ENCODE data around the gene PRPF6. TPM values are rescaled to one million over a fixed set of nuclear protein-coding genes. Genes with fewer than 3 reads are reported as not detected.
"Not testable (repeated sequence)": the region's sequence is repeated elsewhere in the genome, so short reads cannot be mapped to it uniquely, and the experiment has no call there.

The PRPF6 gene
- total and polyA plus RNA-seq, 2 experiments from 2014 or later: 47.1 to 54.8 TPM

DNA sequence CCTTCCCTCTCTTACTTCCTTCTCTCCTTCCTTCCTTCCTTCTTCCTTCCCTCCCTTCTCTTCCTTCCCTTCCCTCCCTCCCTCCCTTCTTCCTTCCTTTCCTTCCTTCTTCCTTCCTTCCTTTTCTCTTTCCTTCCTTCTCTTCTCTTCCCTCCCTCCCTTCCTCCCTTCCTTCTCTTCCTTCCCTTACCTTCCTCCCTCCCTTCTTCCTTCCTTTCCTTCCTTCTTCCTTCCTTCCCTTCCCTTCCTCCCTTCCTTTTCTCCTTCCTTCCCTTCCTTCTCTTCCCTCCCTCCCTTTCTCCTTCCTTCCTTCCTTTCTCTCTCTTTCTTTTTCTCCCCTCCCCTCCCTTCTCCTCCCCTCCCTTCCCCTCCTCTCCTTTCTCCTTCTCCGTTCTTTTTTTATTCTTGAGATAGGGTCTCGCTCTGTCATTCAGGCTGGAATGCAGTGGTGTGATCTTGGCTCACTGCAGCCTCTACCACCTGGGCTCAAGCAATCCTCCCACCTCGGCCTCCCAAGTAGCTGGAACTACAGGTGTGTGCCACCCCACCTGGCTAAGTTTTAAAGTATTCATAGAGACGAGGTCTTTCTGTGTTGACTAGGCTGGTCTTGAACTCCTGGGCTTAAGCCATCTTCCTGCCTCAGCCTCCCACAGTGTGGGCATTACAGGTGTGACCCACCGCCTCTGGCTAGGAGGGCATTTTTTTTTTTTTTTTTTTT lies 10.1 kb upstream of the PRPF6 start:
- H3K4me2 ChIP-seq (ENCODE audit: unreplicated experiment): no peak overlapping the region
- TF ChIP-seq EZH2phosphoT487 (IDR thresholded peaks at IDR 0.05; ENCODE audit: insufficient read depth, low read depth) (no peak), EZH2 (IDR thresholded peaks at IDR 0.05; ENCODE audit: insufficient read depth, poor library complexity, severe bottlenecking) (no peak)
- in situ Hi-C loops (cut with MboI): no loop called here

DNA sequence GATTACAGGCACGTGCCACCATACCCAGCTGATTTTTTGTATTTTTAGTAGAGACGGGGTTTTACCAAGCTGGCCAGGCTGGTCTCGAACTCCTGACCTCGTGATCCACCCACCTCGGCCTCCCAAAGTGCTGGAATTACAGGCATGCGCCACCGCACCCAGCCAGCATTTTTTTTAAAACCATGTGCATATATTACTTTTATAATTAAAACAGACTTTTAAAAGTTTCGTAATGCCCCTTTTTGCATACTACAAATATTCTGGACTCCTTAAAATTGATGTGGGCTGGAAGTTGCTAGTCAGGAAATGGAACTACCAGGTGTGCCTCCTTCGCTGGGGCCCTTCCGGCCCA lies 9.0 kb upstream of the PRPF6 start:
- H3K9ac ChIP-seq; H3K4me3 ChIP-seq; H3K27me3 ChIP-seq (replicated peaks; ENCODE audit: insufficient read depth); DNase-seq; H4K20me1 ChIP-seq (ENCODE audit: insufficient read depth); H3K4me1 ChIP-seq (ENCODE audit: insufficient read depth); H3K27ac ChIP-seq; H3K36me3 ChIP-seq (ENCODE audit: low read depth); H3K9me2 ChIP-seq (ENCODE audit: insufficient read depth); H2AFZ ChIP-seq; H3K4me2 ChIP-seq (ENCODE audit: unreplicated experiment); in situ Hi-C loops (cut with MboI); H3F3A ChIP-seq (ENCODE audit: insufficient read depth); H3K9me3 ChIP-seq (ENCODE audit: low read depth): not testable (repeated sequence)
- H3K79me2 ChIP-seq (ENCODE audit: insufficient read depth): peaks cover 14% of the 10 kb centered on the region
- 80 to 85% methylated on average over 10 of the region's 10 CpGs for WGBS, 2 experiments (ENCODE audit: low coverage in 1 of 2, low lambda C conversion rate in 2 of 2, missing lambda C conversion rate in 2 of 2)

More for the DNA sequence above, 10.1 kb upstream of the PRPF6 start:
- Histone ChIP-seq H3K27ac (no peak overlapping the region), H4K20me1 (ENCODE audit: insufficient read depth) (no peaks in the 10 kb centered on the region), H3K36me3 (ENCODE audit: low read depth) (no peaks in the 10 kb centered on the region), H2AFZ (no peak overlapping the region), H3K9ac (no peak overlapping the region), H3K27me3 (replicated peaks; ENCODE audit: insufficient read depth) (no peaks in the 10 kb centered on the region), H3F3A (ENCODE audit: insufficient read depth) (peaks cover 8% of the 10 kb centered on the region), H3K79me2 (ENCODE audit: insufficient read depth) (peaks cover 14% of the 10 kb centered on the region), H3K4me3 (no peak overlapping the region), H3K4me1 (ENCODE audit: insufficient read depth) (peaks cover 5% of the 10 kb centered on the region), H3K9me3 (ENCODE audit: low read depth) (no peaks in the 10 kb centered on the region), H3K9me2 (ENCODE audit: insufficient read depth) (no peaks in the 10 kb centered on the region)
- WGBS, 2 experiments (ENCODE audit: low coverage in 1 of 2, low lambda C conversion rate in 2 of 2, missing lambda C conversion rate in 2 of 2): 79 to 84% methylated on average over 5 of the region's 5 CpGs
- DNase-seq: no peak

DNA sequence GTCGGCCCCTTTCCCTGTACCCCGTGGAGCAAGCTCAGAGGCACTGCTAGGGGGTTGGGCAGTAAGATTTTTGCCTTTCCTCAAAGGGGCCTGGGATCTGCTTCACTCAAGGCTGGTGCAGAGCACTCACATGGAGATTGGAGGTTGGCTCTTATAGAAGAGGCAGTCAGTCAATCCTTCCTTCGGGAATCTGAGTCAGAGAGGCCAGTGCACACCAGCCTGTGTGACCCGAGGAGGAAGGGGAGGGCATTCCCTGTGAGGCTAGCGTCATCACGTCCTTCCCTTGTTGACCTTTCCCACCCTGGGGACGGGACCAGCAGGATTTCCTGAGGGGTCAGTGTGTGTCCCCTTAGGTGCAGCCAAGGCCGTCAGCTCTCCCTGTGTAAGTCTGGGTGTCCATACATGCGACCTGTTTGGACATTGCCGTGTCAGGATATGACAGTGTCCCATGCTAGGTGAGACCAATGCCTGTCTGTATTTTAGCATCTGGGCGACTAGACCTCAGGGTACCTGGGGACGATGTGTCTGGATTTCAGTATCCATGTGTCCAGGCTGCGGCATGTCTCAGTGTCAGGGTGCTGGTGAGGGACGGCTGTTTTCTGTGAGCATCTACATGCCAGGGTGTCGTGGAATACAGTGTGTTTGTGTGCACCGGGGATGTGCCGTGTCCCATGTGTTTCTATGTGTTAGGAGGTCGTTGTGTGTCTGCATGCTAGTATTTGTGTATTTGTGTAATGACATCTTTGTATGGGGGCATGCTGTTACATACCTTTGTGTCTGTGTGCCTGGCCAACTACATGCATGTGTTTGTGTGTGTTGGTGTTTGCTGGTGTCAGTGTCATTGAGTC lies 8.4 kb upstream of the PRPF6 start:
- H3K36me3 ChIP-seq (ENCODE audit: low read depth): no peaks in the 10 kb centered on the region
- peaks cover 14% of the 10 kb centered on the region for H3K79me2 ChIP-seq (ENCODE audit: insufficient read depth)
- WGBS, 2 experiments (ENCODE audit: low coverage in 1 of 2, low lambda C conversion rate in 2 of 2, missing lambda C conversion rate in 2 of 2): 78 to 79% methylated on average over 18 of the region's 18 CpGs
- H3K9me2 ChIP-seq (ENCODE audit: insufficient read depth): no peaks in the 10 kb centered on the region
- peaks cover 8% of the 10 kb centered on the region for H3F3A ChIP-seq (ENCODE audit: insufficient read depth)
- peaks cover 5% of the 10 kb centered on the region for H3K4me1 ChIP-seq (ENCODE audit: insufficient read depth)
- no peaks in the 10 kb centered on the region for H3K27me3 ChIP-seq (replicated peaks; ENCODE audit: insufficient read depth)
- H3K9ac ChIP-seq: no peak overlapping the region
- no peak for TF ChIP-seq EZH2phosphoT487 (IDR thresholded peaks at IDR 0.05; ENCODE audit: insufficient read depth, low read depth)
- no peak for TF ChIP-seq EZH2 (IDR thresholded peaks at IDR 0.05; ENCODE audit: insufficient read depth, poor library complexity, severe bottlenecking)
- no peak overlapping the region for H3K4me2 ChIP-seq (ENCODE audit: unreplicated experiment)
- no peak overlapping the region for H3K27ac ChIP-seq
- H4K20me1 ChIP-seq (ENCODE audit: insufficient read depth): no peaks in the 10 kb centered on the region
- H3K4me3 ChIP-seq: no peak overlapping the region
- H3K9me3 ChIP-seq (ENCODE audit: low read depth): no peaks in the 10 kb centered on the region
- no peak for DNase-seq
- no peak overlapping the region for H2AFZ ChIP-seq
- in situ Hi-C loops (cut with MboI): no loop called here

DNA sequence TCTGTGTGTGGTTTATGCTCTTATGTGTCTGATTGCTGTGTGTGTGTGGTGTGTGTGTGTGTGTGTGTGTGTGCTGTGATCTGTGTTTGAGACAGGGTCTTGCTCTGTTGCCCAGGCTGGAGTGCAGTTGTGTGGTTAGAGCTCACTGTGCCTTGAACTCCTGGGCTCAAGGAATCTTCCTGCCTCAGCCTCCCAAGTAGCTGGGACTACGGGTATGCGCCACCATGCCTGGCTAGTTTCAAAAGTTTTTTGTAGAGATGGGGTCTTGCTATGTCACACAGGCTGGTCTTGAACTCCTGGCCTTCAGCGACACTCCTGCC lies 7.8 kb upstream of the PRPF6 start:
- Histone ChIP-seq H4K20me1 (ENCODE audit: insufficient read depth) (no peaks in the 10 kb centered on the region), H2AFZ (peak overlapping the region; percentile 90), H3K36me3 (ENCODE audit: low read depth) (no peaks in the 10 kb centered on the region), H3K4me2 (ENCODE audit: unreplicated experiment) (peak overlapping the region; percentile 82), H3K27ac (no peak overlapping the region), H3K9me3 (ENCODE audit: low read depth) (no peaks in the 10 kb centered on the region), H3K9ac (no peak overlapping the region), H3K4me1 (ENCODE audit: insufficient read depth) (peaks cover 5% of the 10 kb centered on the region), H3K9me2 (ENCODE audit: insufficient read depth) (no peaks in the 10 kb centered on the region), H3K79me2 (ENCODE audit: insufficient read depth) (peaks cover 12% of the 10 kb centered on the region), H3K27me3 (replicated peaks; ENCODE audit: insufficient read depth) (no peaks in the 10 kb centered on the region), H3K4me3 (no peak overlapping the region), H3F3A (ENCODE audit: insufficient read depth) (peaks cover 8% of the 10 kb centered on the region)
- in situ Hi-C loops (cut with MboI): no loop called here
- 98% methylated on average over 3 of the region's 3 CpGs for WGBS, 2 experiments (ENCODE audit: low coverage in 1 of 2, low lambda C conversion rate in 2 of 2, missing lambda C conversion rate in 2 of 2)
- DNase-seq: no peak
- no peak for TF ChIP-seq EZH2 (IDR thresholded peaks at IDR 0.05; ENCODE audit: insufficient read depth, poor library complexity, severe bottlenecking)
- no peak for TF ChIP-seq EZH2phosphoT487 (IDR thresholded peaks at IDR 0.05; ENCODE audit: insufficient read depth, low read depth)
